T-helper 1 cell treated with Interleukin-12 subunit alpha and Interleukin-12 subunit beta and Interleukin-4 antibody, amounts not matched to agents 30 ng/mL and 1 ng/mL, for 36 hours (primary cell): ENCODE measurements around the gene MT1H. TPM values are rescaled to one million over a fixed set of nuclear protein-coding genes. Genes with fewer than 3 reads are reported as not detected.
"Not testable (repeated sequence)": the region's sequence is repeated elsewhere in the genome, so short reads cannot be mapped to it uniquely, and the experiment has no call there.

ENCODE experiments used
- intact Hi-C: fragments of 100-400 bp; cut with micrococcal nuclease; formaldehyde crosslinking; loops from one replicate; pipeline ENCODE4 v1.15.1; 2024
- total RNA-seq: library from RNA; stranded (reverse); gene quantifications from 2 replicates; pipeline ENCODE4 v1.2.3, GENCODE V29; 2022

Gene MT1H
- total RNA-seq, 1 donor from 2014 or later = 2.8 TPM

DNA sequence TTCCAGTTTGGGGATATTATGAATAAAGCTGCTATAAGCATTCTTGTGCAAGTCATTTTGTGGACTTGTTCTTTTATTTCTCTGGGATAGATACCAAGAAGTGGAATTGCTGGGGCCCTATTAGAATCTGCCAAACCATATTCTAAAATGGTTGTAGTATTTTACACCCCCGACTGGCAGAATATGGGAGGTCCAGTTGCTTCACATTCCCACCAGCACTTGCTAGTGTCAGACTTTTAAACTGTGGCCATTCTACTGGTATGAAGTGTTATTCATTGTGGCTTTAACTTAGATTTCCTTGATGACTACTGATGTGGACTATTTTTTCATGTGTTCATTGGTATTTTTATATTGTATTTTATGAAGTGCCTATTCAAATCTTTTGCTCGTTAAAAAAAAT is 42.2 kb downstream of the MT1H start:
- intact Hi-C loops = no loop called here

DNA sequence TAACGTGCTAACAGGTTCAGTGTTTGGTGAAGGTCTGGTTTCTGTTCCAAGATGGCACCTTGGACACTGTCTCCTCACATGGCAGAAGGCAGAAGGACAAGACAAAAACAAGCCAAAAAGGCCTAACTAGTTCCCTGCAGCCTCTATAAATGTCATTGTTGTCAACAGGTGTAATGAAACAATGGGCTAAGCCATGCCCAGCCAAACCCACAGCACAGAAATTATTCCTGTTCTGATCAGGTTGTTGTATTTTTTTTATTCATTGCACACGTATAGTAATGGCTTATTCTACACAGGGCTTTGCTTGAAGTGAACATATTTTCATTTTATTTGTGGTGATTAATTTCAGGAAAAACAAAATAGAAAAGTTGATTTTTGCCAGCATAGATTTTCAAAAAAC is 44.2 kb downstream of the MT1H start:
- intact Hi-C loops = no loop called here

DNA sequence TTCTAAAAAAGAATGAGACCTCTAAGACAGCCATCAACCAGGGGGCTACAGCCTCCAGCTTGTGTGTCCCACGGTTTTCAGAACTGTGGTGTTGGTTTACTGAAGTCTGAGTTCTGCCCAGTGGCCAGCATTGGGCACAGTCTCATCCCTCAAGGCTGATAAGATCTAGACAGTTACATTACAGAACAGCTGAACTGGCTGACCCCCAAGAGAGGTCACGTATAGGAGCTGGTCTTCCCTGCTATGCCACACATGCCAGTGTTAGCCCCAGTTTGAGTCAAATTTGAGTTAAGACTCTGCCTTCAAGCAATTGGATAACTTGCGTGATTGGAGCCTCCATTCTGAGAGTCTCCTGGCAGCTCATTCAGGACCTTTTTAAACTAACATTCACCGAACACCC is 45.5 kb downstream of the MT1H start:
- intact Hi-C loops = no loop called here

DNA sequence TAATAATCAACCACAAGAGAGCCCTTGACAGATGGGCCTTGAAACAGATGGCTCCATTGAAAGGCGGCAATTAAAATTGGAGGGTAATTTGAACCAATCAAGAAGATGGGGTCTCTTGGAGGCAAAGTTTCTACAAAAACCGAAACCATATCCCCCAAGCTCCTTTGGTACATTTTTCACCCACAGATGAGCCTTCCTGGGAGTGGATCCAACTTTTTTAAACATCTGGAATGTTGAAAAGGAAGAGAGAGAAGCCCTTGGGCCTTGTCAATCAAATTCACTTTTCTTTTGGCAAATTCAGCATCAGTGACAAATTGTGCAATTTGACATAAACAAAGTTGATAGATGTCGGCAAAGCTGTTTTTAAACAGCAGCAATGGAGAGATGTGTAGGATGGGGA is 47.1 kb downstream of the MT1H start:
- intact Hi-C loops = no loop called here

DNA sequence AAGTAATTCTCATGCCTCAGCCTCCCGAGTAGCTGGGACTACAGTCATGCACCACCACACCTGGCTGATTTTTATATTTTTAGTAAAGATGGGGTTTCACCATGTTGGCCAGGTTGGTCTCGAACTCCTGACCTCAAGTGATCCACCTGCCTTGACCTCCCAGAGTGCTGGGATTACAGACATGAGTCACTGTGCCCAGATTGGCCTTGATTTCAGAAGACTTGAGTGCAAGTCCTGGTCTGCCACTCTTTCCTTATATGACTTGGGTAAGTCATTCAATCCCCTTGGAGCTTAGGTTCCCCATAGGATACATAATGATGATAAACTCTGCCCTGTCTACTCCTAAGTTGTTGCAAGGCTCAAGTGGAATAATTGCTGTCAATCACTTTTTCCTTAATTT is 47.9 kb downstream of the MT1H start:
- intact Hi-C loops = not testable (repeated sequence)

Other genes with a start within 250 kb of the MT1H start
- gene AMFR, start 244.3 kb upstream of the MT1H start, total RNA-seq = 50.3 and 51.1 TPM in 2 replicates
- 190 and 193 TPM in 2 replicates for gene NUDT21, start 218.5 kb upstream of the MT1H start, total RNA-seq
- gene OGFOD1, start 218.3 kb upstream of the MT1H start, total RNA-seq = 52.5 and 57.2 TPM in 2 replicates
- 12.1 and 15.9 TPM in 2 replicates for gene BBS2, start 149.8 kb upstream of the MT1H start, total RNA-seq
- gene MT4, start 104.7 kb upstream of the MT1H start, total RNA-seq = not detected in 2 replicates
- gene MT3, start 80.3 kb upstream of the MT1H start, total RNA-seq = 2.5 and 5.0 TPM in 2 replicates
- 314 and 350 TPM in 2 replicates for gene MT2A, start 61.2 kb upstream of the MT1H start, total RNA-seq
- gene MT1E, start 44.0 kb upstream of the MT1H start, total RNA-seq = 152 and 159 TPM in 2 replicates
- gene MT1M, start 37.2 kb upstream of the MT1H start, total RNA-seq = not detected in 2 replicates
- gene MT1A, start 31.1 kb upstream of the MT1H start, total RNA-seq = 1.0 TPM in 1 of 2 replicates, not detected in the other
- not detected in 2 replicates for gene MT1B, start 17.9 kb upstream of the MT1H start, total RNA-seq
- 21.9 and 25.2 TPM in 2 replicates for gene MT1F, start 11.9 kb upstream of the MT1H start, total RNA-seq
- gene MT1G, start 1.7 kb upstream of the MT1H start, total RNA-seq = 24.1 and 28.8 TPM in 2 replicates
- gene MT1X, start 12.7 kb downstream of the MT1H start, total RNA-seq = 69.0 and 74.7 TPM in 2 replicates
- 102 and 107 TPM in 2 replicates for gene NUP93, start 60.3 kb downstream of the MT1H start, total RNA-seq
- gene SLC12A3, start 195.4 kb downstream of the MT1H start, total RNA-seq = not detected in 2 replicates